GM19240 (cell line): Measurements from ENCODE around the gene UBAP2.

Source experiments
- DNase-seq: peaks from one replicate; pipeline ENCODE4 v3.0.0; 2011; ENCODE audit warnings: low spot score; ENCODE audit not compliant: insufficient read length

The UBAP2 gene, protein sequence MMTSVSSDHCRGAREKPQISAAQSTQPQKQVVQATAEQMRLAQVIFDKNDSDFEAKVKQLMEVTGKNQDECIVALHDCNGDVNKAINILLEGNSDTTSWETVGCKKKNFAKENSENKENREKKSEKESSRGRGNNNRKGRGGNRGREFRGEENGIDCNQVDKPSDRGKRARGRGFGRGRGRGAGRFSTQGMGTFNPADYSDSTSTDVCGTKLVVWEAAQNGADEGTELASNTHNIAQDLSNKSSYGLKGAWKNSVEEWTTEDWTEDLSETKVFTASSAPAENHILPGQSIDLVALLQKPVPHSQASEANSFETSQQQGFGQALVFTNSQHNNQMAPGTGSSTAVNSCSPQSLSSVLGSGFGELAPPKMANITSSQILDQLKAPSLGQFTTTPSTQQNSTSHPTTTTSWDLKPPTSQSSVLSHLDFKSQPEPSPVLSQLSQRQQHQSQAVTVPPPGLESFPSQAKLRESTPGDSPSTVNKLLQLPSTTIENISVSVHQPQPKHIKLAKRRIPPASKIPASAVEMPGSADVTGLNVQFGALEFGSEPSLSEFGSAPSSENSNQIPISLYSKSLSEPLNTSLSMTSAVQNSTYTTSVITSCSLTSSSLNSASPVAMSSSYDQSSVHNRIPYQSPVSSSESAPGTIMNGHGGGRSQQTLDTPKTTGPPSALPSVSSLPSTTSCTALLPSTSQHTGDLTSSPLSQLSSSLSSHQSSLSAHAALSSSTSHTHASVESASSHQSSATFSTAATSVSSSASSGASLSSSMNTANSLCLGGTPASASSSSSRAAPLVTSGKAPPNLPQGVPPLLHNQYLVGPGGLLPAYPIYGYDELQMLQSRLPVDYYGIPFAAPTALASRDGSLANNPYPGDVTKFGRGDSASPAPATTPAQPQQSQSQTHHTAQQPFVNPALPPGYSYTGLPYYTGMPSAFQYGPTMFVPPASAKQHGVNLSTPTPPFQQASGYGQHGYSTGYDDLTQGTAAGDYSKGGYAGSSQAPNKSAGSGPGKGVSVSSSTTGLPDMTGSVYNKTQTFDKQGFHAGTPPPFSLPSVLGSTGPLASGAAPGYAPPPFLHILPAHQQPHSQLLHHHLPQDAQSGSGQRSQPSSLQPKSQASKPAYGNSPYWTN

DNA sequence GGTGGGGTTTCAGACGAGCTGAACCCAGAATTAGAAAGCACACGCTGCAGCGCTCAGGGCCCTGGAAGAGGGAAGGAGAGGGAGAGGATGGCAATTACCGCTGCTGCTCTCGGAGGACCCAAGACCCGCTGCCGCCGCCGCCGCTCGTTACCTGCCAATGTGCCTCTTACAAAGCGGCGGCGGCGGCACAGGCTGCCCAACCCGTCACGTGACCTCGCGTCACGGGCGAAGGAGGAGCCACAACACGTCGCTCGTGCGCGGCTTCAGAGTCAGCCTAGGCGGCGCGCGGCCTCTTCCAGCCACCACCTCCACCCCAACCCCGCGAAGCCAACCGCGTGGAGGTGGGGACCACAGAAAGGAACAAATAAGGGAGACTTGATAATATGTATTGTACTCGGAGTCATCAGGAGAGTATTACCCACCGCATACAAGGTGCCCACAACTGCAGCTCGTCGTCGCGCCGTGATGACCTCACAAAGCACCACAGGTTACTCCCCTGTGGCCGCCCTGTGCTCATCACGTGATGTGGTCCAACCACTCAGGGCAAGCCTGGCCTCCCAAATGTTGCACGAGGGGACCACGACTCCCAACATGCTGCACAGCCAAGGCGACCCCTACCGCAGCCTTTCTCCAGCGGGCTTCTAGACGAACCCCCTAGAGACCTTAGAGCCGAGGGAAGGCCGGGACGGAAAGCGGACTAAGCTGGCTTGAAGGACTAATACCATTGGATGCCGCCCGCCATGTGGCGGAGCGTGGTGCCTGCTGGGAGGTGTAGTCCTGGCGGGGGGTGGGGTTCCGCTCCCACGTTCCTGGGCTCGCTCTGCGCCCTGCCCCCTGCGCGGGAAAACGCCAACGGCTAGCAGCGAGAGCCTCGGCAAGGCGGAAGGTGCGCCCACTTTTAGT lies at the start of gene UBAP2:
TSS of gene UBAP2 (minus strand) at position 161 of the 903 bp plus-strand sequence. CDS start 31,739 bp downstream, outside the sequence.
- DNase-seq: peak; percentile 78

DNA sequence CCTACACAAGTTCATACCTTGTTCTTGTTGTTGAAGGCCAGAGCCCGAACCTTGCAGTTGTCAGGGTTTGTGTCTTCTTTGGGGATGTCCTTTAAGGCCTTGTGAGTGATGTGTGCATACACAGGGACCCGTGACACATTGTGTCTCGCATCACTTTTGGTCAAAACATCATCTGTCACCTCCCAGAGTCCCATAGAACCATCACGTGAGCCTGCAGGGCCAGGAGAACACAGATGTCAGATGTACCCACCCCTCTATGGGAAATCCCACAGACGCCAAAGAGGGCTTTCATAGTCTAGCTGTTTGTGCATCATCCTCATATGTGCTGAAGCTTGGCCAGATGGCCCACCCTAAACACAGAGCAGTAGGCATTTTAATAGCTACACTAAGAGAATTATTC lies 49.6 kb upstream of the UBAP2 start:
- no peak for DNase-seq

DNA sequence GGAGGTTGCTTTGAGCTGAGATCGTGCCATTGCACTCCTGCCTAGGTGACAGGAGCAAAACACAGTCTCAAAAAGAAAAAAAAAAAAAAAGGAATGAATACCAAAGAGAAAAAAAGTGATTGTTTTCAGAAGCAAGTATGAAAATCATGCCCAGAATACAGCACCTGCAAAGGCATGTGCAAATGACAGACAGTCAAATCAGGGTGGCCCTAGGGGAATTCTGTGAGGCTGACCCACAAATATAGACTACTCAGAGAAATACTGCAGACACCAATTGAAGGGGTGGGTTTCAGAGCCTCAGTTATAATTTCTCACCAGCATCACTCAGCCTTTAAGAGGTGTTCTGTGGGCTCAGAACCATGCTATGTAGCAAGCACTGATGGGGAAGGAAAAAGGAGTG lies 49.2 kb upstream of the UBAP2 start:
- no peak for DNase-seq

DNA sequence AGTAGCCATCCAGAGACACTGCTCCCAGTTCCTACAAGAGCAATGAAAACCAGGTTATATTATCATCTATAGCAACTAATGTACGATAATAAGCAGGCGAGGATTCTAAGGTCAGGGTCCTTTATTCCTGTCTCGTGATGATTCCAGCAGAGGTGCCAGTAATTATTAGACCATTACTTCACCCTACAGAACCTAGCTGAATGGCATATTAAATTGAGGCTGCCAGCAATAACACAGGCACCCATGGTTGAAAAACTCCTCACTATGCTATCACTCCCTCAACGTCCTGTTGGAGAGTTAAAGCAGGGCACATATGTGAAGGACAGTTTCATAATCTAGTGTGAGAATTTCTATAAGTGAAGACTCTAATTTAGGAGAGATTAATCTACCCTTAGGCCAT lies 48.1 kb upstream of the UBAP2 start:
- DNase-seq: no peak

DNA sequence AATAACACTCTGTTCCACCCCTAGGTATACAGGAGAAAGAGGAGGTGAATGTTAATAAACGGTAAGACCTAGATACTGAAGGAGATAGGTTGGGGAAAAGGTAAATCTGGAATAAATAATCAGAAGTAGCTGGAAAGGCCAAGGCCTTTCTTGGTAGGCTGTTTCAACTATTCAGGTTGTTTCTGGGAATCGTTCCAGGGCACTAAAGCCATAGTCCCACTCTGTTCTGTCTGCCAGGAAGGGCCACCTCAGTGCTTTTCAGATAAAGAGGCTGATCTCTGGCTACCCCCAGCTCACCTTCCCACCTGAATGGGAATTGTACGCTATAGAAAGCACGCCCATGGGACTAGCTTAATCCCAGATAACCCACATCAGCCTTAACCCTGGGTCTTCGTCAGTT lies 44.9 kb upstream of the UBAP2 start:
- no peak for DNase-seq

DNA sequence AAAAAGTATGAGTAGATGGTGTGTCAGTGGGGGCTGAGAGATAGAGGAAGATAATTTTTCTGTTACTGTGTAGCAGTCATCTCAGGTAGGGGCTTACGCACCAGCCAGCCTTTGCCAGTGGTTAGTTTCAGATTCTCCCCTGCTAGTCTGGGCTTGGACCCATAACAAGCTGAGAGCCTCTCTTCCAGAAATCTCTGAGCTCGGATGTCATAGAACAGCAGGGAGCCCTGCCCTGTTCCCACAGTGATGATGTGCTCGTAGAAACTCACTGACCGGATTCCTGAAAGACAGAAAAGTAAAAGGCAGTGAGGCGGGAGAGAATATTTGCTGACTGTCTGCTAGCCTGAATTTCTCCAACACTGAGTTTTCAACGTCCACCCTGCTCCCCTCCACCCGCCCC lies 40.6 kb upstream of the UBAP2 start:
- DNase-seq: no peak

DNA sequence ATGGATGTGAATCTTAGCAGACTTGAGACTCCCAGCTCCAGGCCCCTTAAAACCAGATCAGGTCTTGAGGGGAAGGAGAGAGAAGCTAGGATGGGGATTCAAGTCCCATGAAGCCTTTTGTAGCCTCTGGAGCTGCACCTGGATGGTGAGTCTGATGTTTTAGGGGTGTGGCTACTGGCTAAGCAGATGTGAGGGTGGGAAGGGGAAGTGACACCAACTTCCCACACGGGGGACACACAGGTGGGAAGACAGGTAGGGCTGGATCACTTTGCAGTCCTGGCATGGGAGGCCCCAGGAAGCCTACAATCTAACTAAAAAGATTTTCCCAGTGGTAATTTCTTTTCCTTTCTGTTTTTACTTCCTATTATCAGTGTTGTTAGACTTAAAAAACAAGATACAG lies 38.7 kb upstream of the UBAP2 start:
- no peak for DNase-seq

DNA sequence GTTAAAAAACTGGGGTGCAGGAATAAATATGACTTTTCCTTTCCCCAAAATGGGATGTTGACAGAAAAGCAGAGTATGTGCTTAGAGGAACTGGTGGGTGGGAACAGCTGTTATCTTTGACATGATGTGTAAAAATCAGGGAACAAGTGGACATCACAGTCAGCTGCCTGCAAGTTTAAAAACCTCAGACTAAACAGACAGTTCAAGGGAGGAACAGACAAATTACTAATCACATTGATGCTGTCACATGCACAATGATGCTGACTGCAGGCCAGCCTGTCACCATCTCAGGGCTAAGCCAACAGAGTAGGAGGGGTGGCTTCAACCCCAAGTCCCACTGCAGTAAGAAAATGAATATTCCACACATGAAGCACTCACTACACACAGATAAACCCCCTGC lies 38.2 kb upstream of the UBAP2 start:
- no peak for DNase-seq

DNA sequence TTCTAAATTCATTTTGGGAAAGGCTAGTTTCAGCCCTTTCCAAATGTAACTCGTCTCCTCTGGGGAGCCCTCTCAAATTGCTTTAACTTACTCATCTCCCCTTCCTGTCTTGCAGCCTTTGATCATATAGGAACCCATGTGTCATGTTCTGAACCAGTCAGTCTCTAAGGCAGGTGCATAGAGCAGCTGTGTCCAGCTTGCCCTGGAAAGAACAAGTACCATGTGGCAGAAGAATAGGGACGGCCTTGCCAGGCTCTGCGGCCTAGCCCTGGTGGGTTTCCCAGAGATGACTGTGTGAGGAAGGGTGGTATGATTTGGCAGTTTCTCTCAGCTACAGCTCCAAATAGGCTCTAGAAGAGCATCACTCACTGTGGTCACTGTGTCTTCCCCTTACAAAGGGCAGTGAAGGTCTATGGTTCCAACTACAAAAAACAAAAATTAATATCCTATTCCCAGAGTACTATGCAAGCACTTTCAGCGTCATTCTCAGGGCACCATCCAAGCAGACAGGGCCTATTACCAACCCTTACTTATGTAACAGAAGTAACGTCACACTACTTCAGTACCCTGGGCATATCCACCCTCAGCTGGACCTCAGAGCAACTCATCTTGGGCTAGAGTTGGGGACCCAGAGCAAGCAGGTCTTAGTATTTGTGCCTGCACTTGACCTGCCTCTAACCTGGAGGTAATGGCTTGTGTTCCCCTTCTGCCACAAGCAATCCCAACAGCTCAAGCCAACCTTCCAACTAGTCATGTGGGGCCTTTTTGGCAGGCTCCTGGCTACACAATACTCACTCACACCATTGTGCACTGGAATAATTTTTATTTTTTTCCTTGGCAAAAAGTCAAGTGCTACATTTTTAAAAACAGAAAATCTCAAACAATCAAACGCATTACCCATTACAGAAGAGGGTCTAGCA lies 37.2 kb upstream of the UBAP2 start:
- no peak for DNase-seq

DNA sequence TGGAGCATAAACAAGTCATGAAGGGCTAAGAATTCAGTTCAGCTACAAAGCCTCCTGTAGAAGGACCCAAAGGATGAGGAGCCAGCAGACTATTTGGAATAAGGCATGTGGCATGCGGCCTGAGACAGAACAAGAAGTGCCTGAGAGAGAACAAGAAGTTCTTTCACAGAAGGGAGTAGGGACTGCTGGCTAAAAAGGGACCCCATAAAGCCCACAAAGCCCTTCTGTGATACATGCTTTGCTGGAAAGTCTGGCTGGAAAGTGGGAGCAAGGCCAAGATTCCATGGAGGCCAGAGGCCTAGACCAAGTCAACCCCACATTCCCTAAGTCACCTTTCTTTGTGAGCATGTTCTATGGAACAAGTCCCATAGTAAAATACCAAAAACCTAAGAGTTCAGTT lies 35.9 kb upstream of the UBAP2 start:
- DNase-seq: no peak

DNA sequence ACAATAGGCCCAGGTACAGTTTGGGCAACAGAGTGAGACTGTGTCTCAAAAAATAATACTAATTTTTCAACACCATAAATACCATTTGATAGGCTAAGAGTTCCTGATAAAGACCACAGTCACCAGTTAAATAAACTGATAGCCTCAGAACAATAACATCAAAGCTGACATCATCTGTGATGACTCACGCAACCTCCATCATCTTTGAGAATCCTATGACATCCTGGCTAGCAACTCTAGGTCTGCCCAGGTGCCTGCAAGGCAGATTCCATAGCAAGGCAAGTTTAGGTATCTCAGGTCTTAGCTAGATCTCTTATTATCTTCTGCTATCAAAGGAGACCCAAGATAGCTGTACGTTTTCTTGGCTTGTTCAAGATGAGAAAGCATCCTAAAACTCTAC lies 30.5 kb upstream of the UBAP2 start:
- no peak for DNase-seq

DNA sequence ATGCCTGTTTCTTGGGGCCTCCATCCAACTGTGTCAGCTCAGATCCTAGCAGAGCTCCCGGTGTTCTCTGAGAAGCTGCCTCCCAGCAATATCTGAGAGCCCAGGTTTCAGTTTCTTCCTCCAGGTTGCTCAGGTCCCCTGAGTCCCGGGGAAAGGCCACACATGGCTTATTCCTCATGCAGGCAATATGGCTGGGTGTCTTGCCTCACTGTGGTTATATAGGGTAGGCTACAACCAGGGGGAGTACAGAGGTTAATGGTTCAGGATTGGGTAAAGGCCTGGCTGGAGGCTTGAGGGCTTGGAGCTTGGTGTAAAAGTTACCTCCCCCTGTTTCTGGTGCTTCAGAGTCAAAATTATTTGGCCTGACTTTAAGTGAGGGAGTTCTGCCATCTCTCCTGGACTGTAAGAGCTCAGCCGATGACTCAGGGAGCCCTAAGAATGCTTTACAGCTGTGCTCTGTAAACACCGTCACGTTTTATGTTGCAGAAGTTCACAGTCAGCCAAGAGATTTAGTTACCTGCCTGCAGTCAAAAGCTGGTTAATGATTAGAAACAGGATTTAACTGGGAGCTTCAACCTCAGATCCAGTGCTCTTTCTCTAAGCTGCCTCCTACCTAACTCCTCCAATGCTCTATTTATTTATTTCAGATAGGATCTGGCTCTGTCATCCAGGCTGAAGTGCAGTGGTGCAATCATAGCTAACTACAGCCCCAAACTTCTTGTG lies 24.3 kb upstream of the UBAP2 start:
- DNase-seq: no peak

DNA sequence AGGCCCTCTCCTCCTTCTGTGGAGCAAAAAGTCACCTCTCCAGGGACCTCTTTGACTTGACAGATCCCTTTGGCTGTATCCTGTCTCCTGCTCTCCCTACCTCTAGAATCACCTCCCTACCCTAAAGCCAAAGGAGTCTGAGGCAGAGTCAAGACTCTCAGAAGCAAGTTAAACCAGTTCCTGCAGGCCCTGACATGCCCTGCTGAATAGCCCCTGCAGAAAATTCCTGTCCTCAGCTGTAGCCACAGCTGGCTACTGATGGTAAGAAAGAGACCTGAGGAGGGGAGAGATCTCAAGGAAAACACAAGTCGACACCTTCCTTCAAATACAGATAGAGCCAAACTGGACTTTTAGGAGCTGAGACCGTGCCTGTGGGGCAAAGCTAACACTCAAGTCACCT lies 23.7 kb upstream of the UBAP2 start:
- DNase-seq: no peak

DNA sequence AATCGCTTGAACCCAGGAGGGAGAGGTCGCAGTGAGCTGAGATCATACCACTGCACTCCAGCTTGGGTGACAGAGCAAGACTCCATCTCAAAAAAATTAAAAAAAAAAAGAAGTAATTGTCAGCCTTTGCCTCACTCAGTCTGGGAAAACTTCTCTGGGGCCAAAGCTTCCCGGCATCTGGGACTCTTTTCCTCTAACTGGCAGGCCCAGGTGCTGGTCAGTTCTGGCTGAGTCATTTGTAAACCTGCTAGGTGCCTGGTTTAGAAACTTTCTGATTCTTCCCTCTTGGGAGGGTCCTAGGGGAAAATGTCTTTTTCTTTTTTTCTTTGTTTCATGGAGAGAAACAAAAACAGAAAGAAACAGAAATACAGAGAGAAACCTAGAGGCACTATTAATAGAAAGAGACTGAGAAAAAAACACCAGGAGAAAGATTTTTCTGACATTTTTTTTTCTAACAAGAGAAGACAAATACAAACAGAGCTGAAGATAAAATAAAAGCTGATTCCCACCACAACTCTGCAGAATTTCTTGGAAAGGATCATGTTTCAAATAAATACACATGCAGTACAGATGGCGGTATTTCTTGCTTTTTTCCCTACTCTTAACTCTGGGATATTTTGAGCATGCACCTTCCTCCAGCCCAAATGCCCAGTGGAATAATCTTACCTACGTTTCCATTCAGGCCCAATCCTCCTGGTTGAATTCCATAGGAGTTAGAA lies 22.1 kb upstream of the UBAP2 start:
- DNase-seq: no peak

DNA sequence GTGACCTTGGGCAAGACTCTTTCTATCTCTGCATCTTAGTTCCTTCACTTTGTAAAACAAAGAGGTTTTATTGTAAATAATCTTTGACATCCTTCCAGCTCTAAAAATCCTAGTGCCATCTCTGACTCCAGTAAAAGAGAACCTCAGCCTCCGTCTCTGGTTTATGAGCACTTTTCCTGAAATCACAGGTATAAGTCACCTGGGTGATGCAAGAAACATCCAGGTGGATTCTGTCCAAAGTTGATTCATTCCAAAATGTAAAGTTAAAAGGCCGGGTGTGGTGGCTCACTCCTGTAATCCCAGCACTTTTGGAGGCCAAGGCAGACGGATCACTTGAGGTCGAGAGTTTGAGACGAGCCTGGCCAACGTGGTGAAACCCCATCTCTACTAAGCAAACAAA lies 21.1 kb upstream of the UBAP2 start:
- DNase-seq: no peak

DNA sequence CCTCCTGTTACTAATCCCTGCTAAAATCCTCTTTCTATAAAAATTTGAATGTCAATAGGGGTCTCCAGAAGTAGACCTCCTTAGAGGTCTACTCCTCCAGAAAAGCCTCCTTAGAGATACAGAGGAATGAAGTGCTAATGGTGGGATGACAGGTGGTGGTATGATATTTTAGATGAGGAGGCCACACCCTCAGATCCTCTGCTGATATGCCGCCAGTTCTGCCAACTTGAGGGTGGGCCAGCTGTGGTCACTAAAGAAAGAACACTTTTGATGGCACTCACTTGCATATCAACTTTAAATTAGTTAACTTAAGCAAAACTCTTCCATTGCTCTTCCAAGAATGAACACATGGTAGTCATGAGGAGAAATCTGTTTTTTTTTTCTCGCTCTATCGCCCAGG lies 16.9 kb upstream of the UBAP2 start:
- no peak for DNase-seq

DNA sequence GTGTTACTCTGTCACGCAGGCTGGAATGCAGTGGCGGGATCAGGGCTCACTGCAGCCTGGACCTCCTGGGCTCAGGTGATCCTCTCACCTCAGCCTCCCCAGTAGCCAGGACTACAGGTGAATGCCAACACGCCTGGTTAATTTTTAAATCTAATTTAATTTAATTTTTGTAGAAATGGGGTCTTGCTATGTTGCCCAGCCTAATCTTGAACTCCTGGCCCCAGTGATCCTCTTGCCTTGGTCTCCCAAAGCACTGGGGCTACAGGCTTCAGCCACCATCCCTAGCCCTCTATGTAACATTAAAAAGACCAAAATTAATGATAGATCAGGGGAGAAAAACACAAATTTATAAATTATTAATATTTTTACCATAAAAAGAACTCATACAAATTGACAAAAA lies 11.3 kb upstream of the UBAP2 start:
- DNase-seq: no peak

DNA sequence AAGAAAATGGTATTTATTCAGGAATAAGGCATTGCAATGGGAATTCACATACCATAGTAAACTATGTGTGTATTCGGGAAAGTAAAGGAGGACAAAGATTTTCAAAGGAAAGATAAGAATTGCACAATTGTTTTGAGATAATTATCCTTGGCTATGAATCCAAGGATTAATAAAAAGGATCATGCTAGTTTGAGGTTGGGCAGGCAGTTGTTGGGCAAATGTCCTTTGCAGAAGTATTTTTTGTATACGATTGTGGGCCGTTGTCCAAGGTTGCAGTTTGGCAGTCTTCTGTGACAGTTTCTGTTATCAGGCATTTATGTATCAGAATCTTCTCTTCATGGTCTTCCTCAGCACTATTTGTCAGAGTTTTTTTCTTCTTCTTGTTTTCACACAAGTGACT lies 10.6 kb upstream of the UBAP2 start:
- no peak for DNase-seq
